OCI-LY3 (cell line): ENCODE measurements around the gene PYGB.

Experiments used
- H2AFZ ChIP-seq: fragments of 200-600, 300-600 bp; shearing (Covaris generic); 2 replicates; pipeline ENCODE4 v1.6.0; 2014; ENCODE audit warnings: antibody characterized with exemption, low read depth, low read length
- H3K27ac ChIP-seq: fragments of 200-600, 300-600 bp; sonication (generic); 2 replicates; pipeline ENCODE4 v1.5.1; 2014; ENCODE audit warnings: mild to moderate bottlenecking, low read length, moderate library complexity, mixed read lengths
- H3K27me3 ChIP-seq: fragments of 200-600, 300-600 bp; sonication (generic); 2 replicates; pipeline ENCODE4 v1.6.1; 2014; ENCODE audit warnings: low read depth, low read length, mixed read lengths
- H3K36me3 ChIP-seq: fragments of 200-600, 300-600 bp; sonication (generic); replicated peaks from 2 replicates; pipeline ENCODE3; 2014; ENCODE audit warnings: low read depth, low read length, mixed read lengths
- H3K4me1 ChIP-seq: fragments of 300-600, 200-600 bp; sonication (generic); 2 replicates; pipeline ENCODE4 v1.6.1; 2014; ENCODE audit warnings: low read length, mixed read lengths
- H3K4me2 ChIP-seq: fragments of 200-600, 300-600 bp; sonication (generic); 2 replicates; pipeline ENCODE4 v1.6.1; 2014; ENCODE audit warnings: low read length, mixed read lengths
- H3K4me3 ChIP-seq: fragments of 300-600, 200-600 bp; sonication (generic); 2 replicates; pipeline ENCODE4 v1.5.1; 2014; ENCODE audit warnings: antibody characterized with exemption, mild to moderate bottlenecking, low read length, moderate library complexity
- H3K79me2 ChIP-seq: fragments of 300-600, 200-600 bp; shearing (Covaris generic); 2 replicates; pipeline ENCODE4 v1.6.1; 2014; ENCODE audit warnings: mild to moderate bottlenecking, low read length, mixed read lengths
- H3K9ac ChIP-seq: fragments of 300-600, 200-600 bp; shearing (Covaris generic); 2 replicates; pipeline ENCODE4 v1.6.0; 2014; ENCODE audit warnings: mild to moderate bottlenecking, low read length, moderate library complexity
- H3K9me3 ChIP-seq: fragments of 200-600, 300-600 bp; shearing (Covaris generic); 2 replicates; pipeline ENCODE4 v1.6.1; 2014; ENCODE audit warnings: low read length, mixed read lengths; ENCODE audit not compliant: insufficient read depth
- H4K20me1 ChIP-seq: fragments of 200-600, 300-600 bp; sonication (generic); 2 replicates; pipeline ENCODE4 v1.6.1; 2016; ENCODE audit warnings: low read length, mixed read lengths; ENCODE audit not compliant: insufficient read depth
- EZH2phosphoT487 ChIP-seq: fragments of 200-600 bp; shearing (Covaris generic); IDR thresholded peaks from 2 replicates; pipeline ENCODE4 v1.6.1; 2018; ENCODE audit warnings: antibody characterized with exemption, mixed run types, low read depth
- TF ChIP-seq, protein P1 (sequence below): fragments of 200-600, 300-600 bp; sonication (generic); IDR thresholded peaks from 2 replicates; pipeline ENCODE4 v1.5.1; 2014; ENCODE audit warnings: antibody characterized with exemption, low read length, low read depth

PYGB gene

DNA sequence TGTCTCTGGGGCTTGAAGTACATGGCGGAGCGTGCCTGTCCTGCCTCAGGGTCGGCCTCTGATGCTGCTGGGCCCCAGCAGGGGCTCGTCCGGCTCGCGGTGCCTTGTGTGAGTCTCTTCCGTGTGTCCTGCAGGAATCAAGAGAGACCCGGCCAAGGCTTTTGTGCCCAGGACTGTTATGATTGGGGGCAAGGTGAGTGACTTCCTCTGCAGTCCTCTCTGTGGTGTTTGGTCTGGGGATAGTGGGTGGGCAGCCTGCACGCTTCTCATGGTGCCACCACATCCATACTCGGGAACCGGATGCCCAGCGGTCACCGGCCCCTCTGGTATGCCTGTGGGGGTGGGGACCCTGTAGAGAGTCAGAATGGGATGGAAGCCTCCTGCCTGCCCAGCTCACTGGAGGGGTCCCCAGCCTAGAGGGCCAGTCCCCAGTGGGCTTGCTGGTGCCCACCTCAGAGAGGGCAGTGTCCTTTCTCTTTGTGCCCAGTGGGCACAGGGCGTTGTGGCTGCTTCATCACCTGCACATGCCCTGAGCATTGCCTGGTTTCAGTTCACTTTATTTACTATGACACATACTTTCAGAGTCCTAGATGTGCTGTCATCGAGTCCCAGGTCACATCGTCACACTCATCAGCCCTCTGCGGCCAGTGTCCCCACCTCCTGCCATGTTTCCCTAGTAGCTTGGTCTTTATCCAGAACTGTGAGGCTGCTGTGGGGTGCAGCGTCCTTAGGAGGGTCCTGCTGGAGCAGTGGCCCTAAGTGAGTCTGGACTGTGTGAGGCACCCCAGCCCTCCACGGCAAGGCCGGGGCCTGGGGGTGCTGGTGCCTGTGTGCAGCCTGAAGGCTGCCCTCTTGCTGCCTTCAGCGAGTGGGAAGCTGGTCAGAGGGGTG lies 40.7 kb downstream of the PYGB start:
- Histone ChIP-seq H3K36me3 (peaks cover 24% of the 10 kb centered on the region), H2AFZ (no peak overlapping the region), H3K27me3 (no peaks in the 10 kb centered on the region), H3K4me3 (no peak overlapping the region), H3K79me2 (no peaks in the 10 kb centered on the region), H4K20me1 (peaks cover 5% of the 10 kb centered on the region), H3K4me2 (peak overlapping the region; percentile 44), H3K4me1 (peaks cover 13% of the 10 kb centered on the region), H3K9ac (no peak overlapping the region), H3K27ac (no peak overlapping the region), H3K9me3 (no peaks in the 10 kb centered on the region)
- TF ChIP-seq, protein P1, sequence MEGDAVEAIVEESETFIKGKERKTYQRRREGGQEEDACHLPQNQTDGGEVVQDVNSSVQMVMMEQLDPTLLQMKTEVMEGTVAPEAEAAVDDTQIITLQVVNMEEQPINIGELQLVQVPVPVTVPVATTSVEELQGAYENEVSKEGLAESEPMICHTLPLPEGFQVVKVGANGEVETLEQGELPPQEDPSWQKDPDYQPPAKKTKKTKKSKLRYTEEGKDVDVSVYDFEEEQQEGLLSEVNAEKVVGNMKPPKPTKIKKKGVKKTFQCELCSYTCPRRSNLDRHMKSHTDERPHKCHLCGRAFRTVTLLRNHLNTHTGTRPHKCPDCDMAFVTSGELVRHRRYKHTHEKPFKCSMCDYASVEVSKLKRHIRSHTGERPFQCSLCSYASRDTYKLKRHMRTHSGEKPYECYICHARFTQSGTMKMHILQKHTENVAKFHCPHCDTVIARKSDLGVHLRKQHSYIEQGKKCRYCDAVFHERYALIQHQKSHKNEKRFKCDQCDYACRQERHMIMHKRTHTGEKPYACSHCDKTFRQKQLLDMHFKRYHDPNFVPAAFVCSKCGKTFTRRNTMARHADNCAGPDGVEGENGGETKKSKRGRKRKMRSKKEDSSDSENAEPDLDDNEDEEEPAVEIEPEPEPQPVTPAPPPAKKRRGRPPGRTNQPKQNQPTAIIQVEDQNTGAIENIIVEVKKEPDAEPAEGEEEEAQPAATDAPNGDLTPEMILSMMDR: no peak
- no peak for TF ChIP-seq EZH2phosphoT487

DNA sequence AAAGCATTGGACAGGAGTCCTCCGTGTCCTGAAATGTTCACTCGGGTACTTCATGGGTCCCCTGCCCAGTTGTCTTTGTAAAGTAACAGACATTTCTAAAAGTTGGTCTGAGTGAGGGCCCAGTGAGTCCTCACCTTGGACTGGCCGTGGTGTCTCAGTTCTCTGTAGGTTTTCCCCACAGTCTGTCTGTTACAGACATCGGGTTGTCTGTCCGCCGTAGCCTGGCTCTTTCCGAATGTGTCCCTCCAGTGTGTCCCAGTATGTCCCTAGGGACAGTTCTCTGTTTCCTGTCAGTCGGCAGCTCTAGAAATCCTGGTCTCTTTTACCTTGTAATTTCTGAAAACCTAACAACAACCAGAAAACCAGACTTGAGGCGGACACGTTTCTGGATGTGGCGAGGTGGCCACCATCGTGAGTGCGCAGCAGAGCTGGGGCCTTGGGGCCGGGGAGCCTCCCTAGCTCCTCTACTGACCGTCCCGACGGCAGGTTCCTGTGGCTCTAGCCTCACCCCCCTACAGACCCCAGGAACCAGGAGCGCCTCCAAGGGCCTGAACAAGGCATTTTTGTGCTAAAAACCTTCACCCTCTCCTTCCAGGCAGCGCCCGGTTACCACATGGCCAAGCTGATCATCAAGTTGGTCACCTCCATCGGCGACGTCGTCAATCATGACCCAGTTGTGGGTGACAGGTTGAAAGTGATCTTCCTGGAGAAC lies 42.2 kb downstream of the PYGB start:
- Histone ChIP-seq H3K9ac (no peak overlapping the region), H3K79me2 (no peaks in the 10 kb centered on the region), H3K27ac (no peak overlapping the region)

DNA sequence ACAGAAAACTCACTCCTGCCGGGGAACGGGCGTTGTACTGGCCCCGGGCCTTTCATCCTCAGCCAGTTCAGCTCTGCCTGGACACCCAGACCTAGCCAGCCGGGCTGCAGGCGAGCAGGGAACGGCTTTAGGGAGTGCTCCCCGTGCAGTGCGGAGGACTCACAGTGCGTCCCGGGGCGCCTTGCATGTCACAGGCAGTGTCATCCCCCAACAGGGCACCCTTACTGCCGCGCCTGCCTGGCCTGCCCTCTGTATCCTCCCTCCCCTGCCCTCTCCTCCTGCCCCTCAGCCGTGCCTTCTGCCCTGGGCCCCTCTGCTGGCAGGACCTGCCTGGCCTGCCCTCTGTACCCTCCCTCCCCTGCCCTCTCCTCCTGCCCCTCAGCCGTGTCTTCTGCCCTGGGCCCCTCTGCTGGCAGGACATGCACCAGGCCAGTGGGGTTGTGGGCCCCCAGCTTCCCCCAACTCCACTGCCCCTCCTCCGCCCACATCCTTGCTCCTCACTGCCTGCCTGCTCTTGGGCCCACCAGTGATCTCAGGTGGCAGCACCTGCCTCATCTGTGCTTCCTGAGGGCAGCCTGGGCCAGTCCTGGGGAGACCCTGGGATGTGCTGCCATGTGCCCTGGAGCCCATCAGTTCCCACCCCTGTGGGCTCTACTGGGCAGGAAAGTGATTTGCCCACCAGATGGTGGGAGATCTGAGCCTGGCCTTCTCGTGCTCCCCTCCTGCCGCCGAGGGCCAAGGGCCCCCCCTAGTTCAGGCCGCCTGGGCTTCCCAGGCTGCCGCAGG lies 43.0 kb downstream of the PYGB start:
- peaks cover 5% of the 10 kb centered on the region for H4K20me1 ChIP-seq
- H3K27ac ChIP-seq: no peak overlapping the region
- no peaks in the 10 kb centered on the region for H3K9me3 ChIP-seq
- H3K79me2 ChIP-seq: no peaks in the 10 kb centered on the region
- H3K36me3 ChIP-seq: peaks cover 27% of the 10 kb centered on the region
- H3K27me3 ChIP-seq: no peaks in the 10 kb centered on the region
- TF ChIP-seq EZH2phosphoT487: no peak
- TF ChIP-seq, protein P1: no peak
- H3K4me3 ChIP-seq: no peak overlapping the region
- no peak overlapping the region for H3K4me2 ChIP-seq
- H2AFZ ChIP-seq: no peak overlapping the region
- H3K9ac ChIP-seq: no peak overlapping the region
- peaks cover 25% of the 10 kb centered on the region for H3K4me1 ChIP-seq

More for the DNA sequence above, 42.2 kb downstream of the PYGB start:
- H3K4me2 ChIP-seq: no peak overlapping the region
- H3K27me3 ChIP-seq: no peaks in the 10 kb centered on the region
- H2AFZ ChIP-seq: no peak overlapping the region
- peaks cover 22% of the 10 kb centered on the region for H3K36me3 ChIP-seq
- H3K4me1 ChIP-seq: peaks cover 22% of the 10 kb centered on the region
- H3K9me3 ChIP-seq: no peaks in the 10 kb centered on the region
- TF ChIP-seq, protein P1: no peak
- TF ChIP-seq EZH2phosphoT487: no peak
- peaks cover 5% of the 10 kb centered on the region for H4K20me1 ChIP-seq
- H3K4me3 ChIP-seq: no peak overlapping the region
